Pulmonary artery endothelial cell (primary cell): Measurements from ENCODE around the gene CHRNA9. TPM values are rescaled to one million over a fixed set of nuclear protein-coding genes. Genes with fewer than 3 reads are reported as not detected.

Experiments
- DNase-seq: peaks from one replicate; pipeline ENCODE4 v3.0.0-alpha.2; 2011; ENCODE audit warnings: low read depth, low spot score
- total RNA-seq: library from RNA; depleted of rRNA; stranded (reverse); fragments of >200 nt; gene quantifications from 2 replicates; pipeline ENCODE4 v1.2.3, GENCODE V29; 2014

Gene CHRNA9
- total RNA-seq, 1 donor from 2014 or later: not detected

- peak; percentile 60 for DNase-seq
Measured at GRCh38 chr4:40309250-40309774, 25.8 kb upstream of the CHRNA9 start.

GRCh38 chr4:40310225-40310624, 24.9 kb upstream of the CHRNA9 start:
- no peak for DNase-seq

GRCh38 chr4:40311811-40312346, 23.3 kb upstream of the CHRNA9 start:
- peak; percentile 81 for DNase-seq

GRCh38 chr4:40314951-40315350, 20.2 kb upstream of the CHRNA9 start:
- DNase-seq: no peak

GRCh38 chr4:40316333-40316781, 18.8 kb upstream of the CHRNA9 start:
- DNase-seq: peak; percentile 84

GRCh38 chr4:40316782-40317635, 18.1 kb upstream of the CHRNA9 start:
- peak; percentile 90 for DNase-seq

- DNase-seq: no peak
Measured at GRCh38 chr4:40317916-40318658, 17.0 kb upstream of the CHRNA9 start.

- DNase-seq: no peak
Measured at GRCh38 chr4:40321574-40322275, 13.4 kb upstream of the CHRNA9 start.

GRCh38 chr4:40322811-40323210, 12.3 kb upstream of the CHRNA9 start:
- DNase-seq: no peak

GRCh38 chr4:40323866-40324265, 11.3 kb upstream of the CHRNA9 start:
- no peak for DNase-seq

GRCh38 chr4:40325406-40326019, 9.6 kb upstream of the CHRNA9 start:
- peak; percentile 39 for DNase-seq

GRCh38 chr4:40327340-40327739, 7.8 kb upstream of the CHRNA9 start:
- no peak for DNase-seq

- no peak for DNase-seq
Measured at GRCh38 chr4:40328383-40328782, 6.8 kb upstream of the CHRNA9 start.

GRCh38 chr4:40329805-40330204, 5.3 kb upstream of the CHRNA9 start:
- DNase-seq: no peak

- no peak for DNase-seq
Measured at GRCh38 chr4:40330536-40330935, 4.6 kb upstream of the CHRNA9 start.

GRCh38 chr4:40331101-40331745, 3.9 kb upstream of the CHRNA9 start:
- DNase-seq: no peak

- no peak for DNase-seq
Measured at GRCh38 chr4:40331961-40332360, 3.2 kb upstream of the CHRNA9 start.

GRCh38 chr4:40333921-40334352, 1.2 kb upstream of the CHRNA9 start:
- DNase-seq: no peak

- DNase-seq: no peak
Measured at GRCh38 chr4:40335525-40335894, 377 bp downstream of the CHRNA9 start.

- DNase-seq: no peak
Measured at GRCh38 chr4:40337051-40337450, 1.9 kb downstream of the CHRNA9 start.
